Measurements from ENCODE around the gene HRG. TPM values are rescaled to one million over a fixed set of nuclear protein-coding genes. Genes with fewer than 3 reads are reported as not detected.

The HRG gene
- total RNA-seq, 1 donor from 2014 or later, result not detected

GRCh38 chr3:186722457-186722856, 56.6 kb downstream of the HRG start:
- no peak for TF ChIP-seq CTCF (IDR thresholded peaks at IDR 0.05)
- Mint-ChIP-seq H3K27me3 (peaks cover 7% of the 10 kb centered on the region), H3K4me1 (no peaks in the 10 kb centered on the region), H3K36me3 (ENCODE audit: low read depth) (no peaks in the 10 kb centered on the region), H3K9me3 (no peaks in the 10 kb centered on the region), H3K4me3 (no peak overlapping the region), H3K27ac (no peak overlapping the region)
- intact Hi-C loops (cut with micrococcal nuclease), result loop anchor here (1.0 kb wide), 1 partner anchor 99 kb away; no protein-coding TSS in a partner anchor
- ChIA-PET POLR2A (no interaction called here), CTCF (interaction anchor here (0.7 kb wide), 1 partner anchor 105 kb away, joined by 3 read pairs; no protein-coding TSS in a partner anchor)
- no peak for DNase-seq
- no peak for ATAC-seq (ENCODE audit: low read depth)

- Mint-ChIP-seq H3K4me1 (no peaks in the 10 kb centered on the region), H3K27ac (no peak overlapping the region), H3K36me3 (ENCODE audit: low read depth) (no peaks in the 10 kb centered on the region), H3K9me3 (no peaks in the 10 kb centered on the region), H3K27me3 (peaks cover 8% of the 10 kb centered on the region), H3K4me3 (no peak overlapping the region)
- ATAC-seq (ENCODE audit: low read depth) (no peak), DNase-seq (no peak)
- CTCF ChIA-PET, result no interaction called here
- POLR2A ChIA-PET, result no interaction called here
- no peak for TF ChIP-seq CTCF (IDR thresholded peaks at IDR 0.05)
- intact Hi-C loops (cut with micrococcal nuclease), result no loop called here
Measured at GRCh38 chr3:186724911-186725310, 59.1 kb downstream of the HRG start.

Other genes with a start within 250 kb of the HRG start
- gene CRYGS, start 121.6 kb upstream of the HRG start, total RNA-seq, result 4.0 and 4.6 TPM in 2 replicates
- 11.9 and 15.4 TPM in 2 replicates for gene TBCCD1, start 98.7 kb upstream of the HRG start, total RNA-seq
- 51.3 and 52.5 TPM in 2 replicates for gene DNAJB11, start 95.3 kb upstream of the HRG start, total RNA-seq
- not detected in 2 replicates for gene AHSG, start 53.0 kb upstream of the HRG start, total RNA-seq
- gene FETUB, start 25.6 kb upstream of the HRG start, total RNA-seq, result not detected in 2 replicates
- gene KNG1, start 51.3 kb downstream of the HRG start, total RNA-seq, result not detected in 2 replicates
- 533 and 574 TPM in 2 replicates for gene EIF4A2, start 117.6 kb downstream of the HRG start, total RNA-seq
- gene RFC4, start 140.5 kb downstream of the HRG start, total RNA-seq, result 28.8 and 29.9 TPM in 2 replicates
- gene ADIPOQ, start 176.7 kb downstream of the HRG start, total RNA-seq, result not detected in 2 replicates

Data from activated B cell treated with CpG ODN at 0.5 μM for 24 hours (primary cell).